H1 (cell line): Measurements from ENCODE around the gene ADAM20. TPM values are rescaled to one million over a fixed set of nuclear protein-coding genes. Genes with fewer than 3 reads are reported as not detected.

Experiments used
- CTCF ChIA-PET: fragments of 300-600 bp; sonication (Branson Sonifier 250); formaldehyde crosslinking; loops from one replicate; lab custom pipeline; 2021; ENCODE audit not compliant: partially characterized antibody; lab: Charles Lee
- POLR2A ChIA-PET: fragments of 300-600 bp; sonication (Branson Sonifier 250); formaldehyde crosslinking; loops from one replicate; lab custom pipeline; 2021; ENCODE audit warnings: inconsistent platforms; ENCODE audit not compliant: partially characterized antibody; lab: Charles Lee
- DNase-seq, 2 experiments: peaks; one replicate each; pipeline versions ENCODE4 v3.0.0 to v3.0.0-alpha.2; 2010 to 2022; ENCODE audit warnings: low spot score in 2 of 2, low read depth in 1 of 2, mixed read lengths in 1 of 2
- FAIRE-seq: peaks from 2 replicates; lab custom pipeline; 2011; peaks lifted over from hg19 to GRCh38; lab: Jason Lieb, UNC
- H2AFZ ChIP-seq: 2 replicates; pipeline ENCODE4 v1.8.1; 2012; ENCODE audit warnings: low read length, inconsistent platforms
- H2AK5ac ChIP-seq: 2 replicates; pipeline ENCODE4 v1.6.1; 2013; ENCODE audit warnings: low read depth, low read length
- H2BK120ac ChIP-seq: replicated peaks from 2 replicates; pipeline ENCODE3; 2013; ENCODE audit warnings: low read depth, low read length, inconsistent platforms
- H2BK12ac ChIP-seq: 2 replicates; pipeline ENCODE4 v1.6.1; 2013; ENCODE audit warnings: low read depth, low read length
- H2BK15ac ChIP-seq: 2 replicates; pipeline ENCODE4 v1.6.1; 2013; ENCODE audit warnings: low read length
- H2BK20ac ChIP-seq: 2 replicates; pipeline ENCODE4 v1.6.1; 2013; ENCODE audit warnings: low read length
- H2BK5ac ChIP-seq: 2 replicates; pipeline ENCODE4 v1.6.1; 2013; ENCODE audit warnings: low read depth, low read length
- H3K14ac ChIP-seq: 2 replicates; pipeline ENCODE4 v1.6.1; 2013; ENCODE audit warnings: inconsistent platforms; ENCODE audit not compliant: insufficient read length
- H3K18ac ChIP-seq: 2 replicates; pipeline ENCODE4 v1.6.1; 2013; ENCODE audit warnings: low read length; ENCODE audit errors: extremely low read depth
- H3K23ac ChIP-seq: 2 replicates; pipeline ENCODE4 v1.6.1; 2013; ENCODE audit warnings: inconsistent platforms; ENCODE audit not compliant: insufficient read length
- H3K23me2 ChIP-seq: 2 replicates; pipeline ENCODE4 v1.6.1; 2013; ENCODE audit warnings: low read depth, low read length
- H3K27ac ChIP-seq: 2 replicates; pipeline ENCODE4 v1.6.1; 2011; ENCODE audit warnings: low read depth, low read length, inconsistent platforms
- H3K27me3 ChIP-seq, 4 experiments: replicated peaks in 1 of 4; 1 replicate in 1 of 4; 2 replicates in 3 of 4; pipeline versions ENCODE4 v1.6.1 to v1.8.1; 2011 to 2013; ENCODE audit warnings: low read length in 3 of 4, mild to moderate bottlenecking in 3 of 4, inconsistent platforms in 2 of 4, mixed read lengths in 2 of 4, moderate library complexity in 1 of 4; ENCODE audit not compliant: control insufficient read depth in 3 of 4, insufficient read depth in 3 of 4; ENCODE audit errors: extremely low read depth in 1 of 4
- H3K36me3 ChIP-seq, 4 experiments: 2 replicates each; pipeline versions ENCODE4 v1.6.1 to v1.8.1; 2011 to 2013; ENCODE audit warnings: mild to moderate bottlenecking in 4 of 4, low read length in 3 of 4, moderate library complexity in 2 of 4, control low read depth in 1 of 4, inconsistent platforms in 1 of 4; ENCODE audit not compliant: insufficient read depth in 4 of 4, control insufficient read depth in 2 of 4
- H3K4ac ChIP-seq: replicated peaks from 2 replicates; pipeline ENCODE3; 2013; ENCODE audit warnings: low read length, low read depth, mixed read lengths, inconsistent platforms; ENCODE audit not compliant: insufficient read length
- H3K4me1 ChIP-seq, 4 experiments: replicated peaks in 1 of 4; 1 replicate in 1 of 4; 2 replicates in 3 of 4; pipeline versions ENCODE4 v1.6.1 to v1.8.1; 2011 to 2013; ENCODE audit warnings: low read length in 3 of 4, inconsistent platforms in 2 of 4, mixed read lengths in 1 of 4; ENCODE audit not compliant: insufficient read depth in 4 of 4, control insufficient read depth in 3 of 4
- H3K4me2 ChIP-seq, 2 experiments: 2 replicates each; pipeline versions ENCODE4 v1.6.1 to v1.8.1; 2011 to 2013; ENCODE audit warnings: low read depth in 2 of 2, low read length in 2 of 2, control low read depth in 1 of 2, inconsistent platforms in 1 of 2, mild to moderate bottlenecking in 1 of 2; ENCODE audit not compliant: insufficient read depth in 1 of 2
- H3K4me3 ChIP-seq, 4 experiments: fragments of 200-600, 300-600 bp in 1 of 4; sonication (generic), shearing (Covaris generic), sonication (Bioruptor Twin) in 1 of 4; 2 replicates each; pipeline versions ENCODE4 v1.5.1 to v1.8.1; 2011 to 2016; ENCODE audit warnings: low read length in 4 of 4, low read depth in 3 of 4, control low read depth in 2 of 4, inconsistent platforms in 2 of 4, mild to moderate bottlenecking in 2 of 4, mixed read lengths in 1 of 4, moderate library complexity in 1 of 4; ENCODE audit not compliant: insufficient read depth in 2 of 4; ENCODE audit errors: extremely low read depth in 1 of 4
- H3K56ac ChIP-seq: replicated peaks from 2 replicates; pipeline ENCODE3; 2013; ENCODE audit warnings: low read depth, mild to moderate bottlenecking, mixed read lengths, low read length, inconsistent platforms; ENCODE audit not compliant: insufficient read length
- H3K79me1 ChIP-seq: 2 replicates; pipeline ENCODE4 v1.6.1; 2013; ENCODE audit warnings: low read depth, low read length, control low read depth
- H3K79me2 ChIP-seq, 2 experiments: 2 replicates each; pipeline versions ENCODE4 v1.6.1 to v1.8.1; 2012 to 2013; ENCODE audit warnings: low read length in 2 of 2, mild to moderate bottlenecking in 2 of 2, inconsistent platforms in 1 of 2; ENCODE audit not compliant: insufficient read depth in 2 of 2, control insufficient read depth in 1 of 2
- H3K9ac ChIP-seq, 4 experiments: replicated peaks in 1 of 4; 1 replicate in 1 of 4; 2 replicates in 3 of 4; pipeline versions ENCODE4 v1.6.1 to v1.8.1; 2011 to 2013; ENCODE audit warnings: low read depth in 3 of 4, low read length in 3 of 4, control low read depth in 2 of 4, mild to moderate bottlenecking in 2 of 4, moderate library complexity in 2 of 4, inconsistent platforms in 1 of 4; ENCODE audit errors: extremely low read depth in 1 of 4
- H3K9me3 ChIP-seq, 2 experiments: 2 replicates each; pipeline versions ENCODE4 v1.6.1 to v1.8.1; 2012 to 2013; ENCODE audit warnings: mild to moderate bottlenecking in 2 of 2, moderate library complexity in 2 of 2, control low read depth in 1 of 2, inconsistent platforms in 1 of 2, low read depth in 1 of 2, low read length in 1 of 2, mixed read lengths in 1 of 2; ENCODE audit not compliant: insufficient read depth in 2 of 2
- H4K20me1 ChIP-seq, 2 experiments: replicated peaks in 1 of 2; 2 replicates each; pipeline versions ENCODE3 to v1.8.1; 2011 to 2013; ENCODE audit warnings: inconsistent platforms in 2 of 2, low read length in 2 of 2, mild to moderate bottlenecking in 1 of 2; ENCODE audit not compliant: insufficient read depth in 2 of 2, control insufficient read depth in 1 of 2
- H4K5ac ChIP-seq: 2 replicates; pipeline ENCODE4 v1.6.1; 2013; ENCODE audit warnings: low read length, low read depth, mixed read lengths, inconsistent platforms; ENCODE audit not compliant: insufficient read length
- H4K8ac ChIP-seq: 2 replicates; pipeline ENCODE4 v1.8.0; 2013; ENCODE audit warnings: mild to moderate bottlenecking, moderate library complexity, low read length, inconsistent platforms; ENCODE audit not compliant: insufficient read depth; ENCODE audit errors: extremely low read depth
- H4K91ac ChIP-seq: replicated peaks from 2 replicates; pipeline ENCODE3; 2013; ENCODE audit warnings: low read length, mixed read lengths, inconsistent platforms; ENCODE audit not compliant: insufficient read length
- ASH2L ChIP-seq: fragments of 200-600, 300-600 bp; sonication (generic); IDR thresholded peaks from one replicate; pipeline ENCODE4 v1.7.1; 2017; ENCODE audit warnings: low read length
- ATF2 ChIP-seq: IDR thresholded peaks from 2 replicates; pipeline ENCODE4 v1.6.1; 2012; ENCODE audit warnings: low read length, inconsistent platforms
- HDAC2 ChIP-seq, 2 experiments: fragments of 300-600 bp in 1 of 2; sonication (generic) in 1 of 2; IDR thresholded peaks; 2 replicates each; pipeline ENCODE4 v1.6.1; 2011 to 2012; ENCODE audit warnings: low read depth in 2 of 2, low read length in 2 of 2, mild to moderate bottlenecking in 2 of 2, moderate library complexity in 2 of 2, borderline replicate concordance in 1 of 2, inconsistent platforms in 1 of 2
- TCF12 ChIP-seq: IDR thresholded peaks from 2 replicates; pipeline ENCODE4 v1.6.1; 2011; ENCODE audit warnings: low read depth, mild to moderate bottlenecking, low read length
- polyA plus RNA-seq, 7 experiments: library from polyadenylated mRNA; depleted of rRNA in 3 of 7; stranded (reverse) in 5 of 7; unstranded in 2 of 7; fragments of >200 nt in 5 of 7; fragments of 200-250 nt in 2 of 7; gene quantifications; 1 replicate in 5 of 7; 2 replicates in 1 of 7; 4 replicates in 1 of 7; pipeline versions ENCODE4 v1.2.1 to v1.2.3, GENCODE V29; 2011 to 2013; ENCODE audit warnings: missing spikeins in 2 of 7, mixed read lengths in 2 of 7
- total RNA-seq: library from RNA; stranded (reverse); fragmentation: NEBNext Ultra II Directional; extraction: Animal tissue kit (Norgen Biotek cat#: 25700); gene quantifications from 2 replicates; pipeline ENCODE4 v1.2.1, GENCODE V29; 2021

ADAM20 gene
- total and polyA plus RNA-seq, 2 of the 8 experiments (the other 6 are each of a cell fraction or from before 2014, with no cell fraction given): 0.11 to 0.26 TPM

GRCh38 chr14:70558356-70558755 lies 23.6 kb upstream of the ADAM20 start:
- Histone ChIP-seq H3K79me2 (no peaks in the 10 kb centered on the region), H3K36me3 (peaks cover 0 to 20% (median 4%) of the 10 kb centered on the region in 4 experiments; a peak in 5 of 8 replicates), H3K23ac (no peak overlapping the region), H2AK5ac (no peak overlapping the region), H3K27ac (no peak overlapping the region), H3K56ac (no peak overlapping the region), H2BK5ac (no peak overlapping the region), H3K14ac (no peak overlapping the region), H2BK12ac (no peak overlapping the region), H2BK15ac (no peak overlapping the region), H3K27me3 (peaks cover 0 to 1% (median 0%) of the 10 kb centered on the region in 4 experiments; a peak in 1 of 7 replicates), H2AFZ (no peak overlapping the region), H3K23me2 (no peaks in the 10 kb centered on the region), H3K9me3 (peaks cover 18 to 23% of the 10 kb centered on the region in 2 experiments), H3K18ac (no peak overlapping the region), H2BK120ac (no peak overlapping the region), H2BK20ac (no peak overlapping the region), H3K4me3 (no peak overlapping the region), H4K91ac (no peak overlapping the region), H3K4me2 (no peak overlapping the region), H4K20me1 (no peaks in the 10 kb centered on the region), H4K5ac (no peak overlapping the region), H3K79me1 (no peaks in the 10 kb centered on the region), H3K4me1 (no peaks in the 10 kb centered on the region), H3K4ac (no peak overlapping the region), H4K8ac (no peak overlapping the region), H3K9ac (no peak overlapping the region)
- CTCF ChIA-PET: interaction anchor here (3.3 kb wide), 1 partner anchor 10 kb away, joined by 16 read pairs; no protein-coding TSS in a partner anchor
- DNase-seq (no peak), FAIRE-seq (no peak)
- no peak for TF ChIP-seq HDAC2 (IDR thresholded peaks at IDR 0.05; ENCODE audit: borderline replicate concordance in 1 of 2, low read depth in 2 of 2, low read length in 2 of 2)
- no peak for TF ChIP-seq ATF2
- no peak for TF ChIP-seq ASH2L
- TF ChIP-seq TCF12: no peak
- POLR2A ChIA-PET: interaction anchor here (0.6 kb wide), 1 partner anchor 19 kb away, joined by 3 read pairs; no protein-coding TSS in a partner anchor
